HepG2 (cell line): ENCODE data around the gene CAMTA1. TPM values are rescaled to one million over a fixed set of nuclear protein-coding genes. Genes with fewer than 3 reads are reported as not detected.

Experiments
- ATAC-seq: fragments of 200-7000 bp; cut with Tn5 transposase; 3 replicates; pipeline ENCODE4 v1.9.1; 2020; ENCODE audit warnings: mild to moderate bottlenecking, moderate library complexity
- BruUV-seq: library from RNA; stranded (reverse); fragments of 400-500 nt; replicated peaks from 2 replicates; lab custom pipeline; 2021; lab: Mats Ljungman, UMichigan
- CTCF ChIA-PET: fragments of 300-600 bp; formaldehyde crosslinking; extraction: SDS; loops from one replicate; lab custom pipeline; 2021; ENCODE audit warnings: low total read pairs, inconsistent platforms, low intra/inter-chr PET ratio; lab: Yijun Ruan, JAX
- POLR2A ChIA-PET: fragments of 350-600 bp; sonication (Branson Sonifier 250); formaldehyde crosslinking; loops from one replicate; lab custom pipeline; 2020; ENCODE audit warnings: antibody characterized with exemption, inconsistent platforms; lab: Yijun Ruan, JAX
- DNase-seq: peaks from one replicate; pipeline ENCODE4 v3.0.0-alpha.2; 2015; ENCODE audit warnings: low spot score
- FAIRE-seq: peaks from 3 replicates; lab custom pipeline; 2011; peaks lifted over from hg19 to GRCh38; lab: Jason Lieb, UNC
- H2AFZ ChIP-seq: one replicate; pipeline ENCODE4 v1.6.1; 2011; ENCODE audit warnings: low read length, inconsistent platforms
- H3K27ac ChIP-seq: fragments of 300-600 bp; 3 replicates; pipeline ENCODE4 v1.8.0; 2011; ENCODE audit warnings: mixed run types, mild to moderate bottlenecking, mixed read lengths, low read length, inconsistent platforms; ENCODE audit not compliant: insufficient read depth; ENCODE audit errors: extremely low read length
- H3K27me3 ChIP-seq, 2 experiments: fragments of 200-600 bp in 1 of 2; 2 replicates in 1 of 2; 3 replicates in 1 of 2; pipeline versions ENCODE4 v1.6.0 to v1.8.0; 2011; ENCODE audit warnings: low read length in 2 of 2, mild to moderate bottlenecking in 2 of 2, moderate library complexity in 2 of 2, inconsistent platforms in 1 of 2; ENCODE audit not compliant: insufficient read depth in 2 of 2, control insufficient read depth in 1 of 2
- H3K36me3 ChIP-seq, 2 experiments: fragments of 200-600 bp in 1 of 2; replicated peaks in 1 of 2; 2 replicates in 1 of 2; 3 replicates in 1 of 2; pipeline versions ENCODE4 v1.5.1 to v1.8.0; 2011; ENCODE audit warnings: low read length in 2 of 2, inconsistent platforms in 1 of 2; ENCODE audit not compliant: insufficient read depth in 2 of 2, control insufficient read depth in 1 of 2
- H3K4me1 ChIP-seq: 2 replicates; pipeline ENCODE4 v1.5.1; 2012; ENCODE audit warnings: low read length, inconsistent platforms; ENCODE audit not compliant: insufficient read depth
- H3K4me2 ChIP-seq: 2 replicates; pipeline ENCODE4 v1.6.0; 2011; ENCODE audit warnings: low read depth, low read length, inconsistent platforms
- H3K4me3 ChIP-seq, 3 experiments: fragments of 200-600 bp in 1 of 3; sonication (generic), shearing (Covaris generic) in 1 of 3; replicated peaks in 1 of 3; 2 replicates each; pipeline ENCODE4 v1.5.1; 2011 to 2016; ENCODE audit warnings: low read length in 3 of 3, inconsistent platforms in 2 of 3, low read depth in 2 of 3, mild to moderate bottlenecking in 2 of 3, control low read depth in 1 of 3, mixed read lengths in 1 of 3; ENCODE audit not compliant: insufficient read depth in 1 of 3
- H3K79me2 ChIP-seq: one replicate; pipeline ENCODE4 v1.6.1; 2011; ENCODE audit warnings: low read length, inconsistent platforms; ENCODE audit not compliant: insufficient read depth
- H3K9ac ChIP-seq: 2 replicates; pipeline ENCODE4 v1.6.0; 2011; ENCODE audit warnings: mild to moderate bottlenecking, low read depth, low read length, inconsistent platforms; ENCODE audit not compliant: insufficient read depth
- H3K9me3 ChIP-seq: 2 replicates; pipeline ENCODE4 v1.5.1; 2012; ENCODE audit warnings: mild to moderate bottlenecking, low read length
- H4K20me1 ChIP-seq: 2 replicates; pipeline ENCODE4 v1.6.0; 2011; ENCODE audit warnings: inconsistent platforms, mild to moderate bottlenecking, low read length, moderate library complexity; ENCODE audit not compliant: insufficient read depth
- AFF4 ChIP-seq: sonication (generic); formaldehyde crosslinking; IDR thresholded peaks from 2 replicates; pipeline ENCODE4 v1.4.0; 2020; ENCODE audit warnings: missing genetic modification reagents
- TGIF2 ChIP-seq: IDR thresholded peaks from 2 replicates; pipeline ENCODE4 v1.6.1; 2016; ENCODE audit warnings: control low read depth, missing compliant biosample characterization
- ZBTB14 ChIP-seq: sonication (generic); formaldehyde crosslinking; IDR thresholded peaks from 2 replicates; pipeline ENCODE4 v1.4.0; 2020; ENCODE audit warnings: missing genetic modification reagents
- ZBTB2 ChIP-seq: sonication (generic); formaldehyde crosslinking; IDR thresholded peaks from 2 replicates; pipeline ENCODE4 v1.8.0; 2022; ENCODE audit warnings: low read depth, missing genetic modification reagents
- ZNF136 ChIP-seq: sonication (generic); formaldehyde crosslinking; IDR thresholded peaks from 2 replicates; pipeline ENCODE4 v1.8.1; 2022; ENCODE audit warnings: low read depth, mild to moderate bottlenecking, moderate library complexity, missing genetic modification reagents
- WGBS: methylation state at CpG from one replicate; pipeline ENCODE4 v1.1.6; 2017; ENCODE audit warnings: low lambda C conversion rate; 5-methylcytosine and 5-hydroxymethylcytosine counted together
- in situ Hi-C: cut with HindIII; loops from 2 replicates; pipeline ENCODE4 v1.10.0; 2017; ENCODE audit warnings: low pct_unique_long_range_greater_than_20kb; ENCODE audit not compliant: extremely low pct_ligation_motif_present
- intact Hi-C: fragments of 100-400 bp; cut with micrococcal nuclease; formaldehyde crosslinking; loops from one replicate; pipeline ENCODE4 v1.10.0; 2022; ENCODE audit not compliant: unreplicated experiment
- polyA plus RNA-seq, 8 experiments: library from polyadenylated mRNA; depleted of rRNA in 3 of 8; stranded (reverse) in 7 of 8; unstranded in 1 of 8; fragments of >200 nt; fragmentation: Illumina TruSeq in 4 of 8; extraction: Trizol in 4 of 8; gene quantifications; 2 replicates each; pipeline versions ENCODE4 v1.2.1 to v1.2.3, GENCODE V29; 2011 to 2016; ENCODE audit warnings: low read depth in 4 of 8, missing spikeins in 1 of 8, mixed read lengths in 1 of 8; ENCODE audit not compliant: insufficient read depth in 1 of 8
- total RNA-seq, 5 experiments: library from RNA; depleted of rRNA; stranded (reverse); fragments of >200 nt; fragmentation: Illumina TruSeq; extraction: Trizol; gene quantifications; 2 replicates each; pipeline ENCODE4 v1.2.3, GENCODE V29; 2016; ENCODE audit warnings: low read depth in 1 of 5

CAMTA1 gene
- total and polyA plus RNA-seq, 2 of the 13 experiments (the other 11 are each of a cell fraction or from before 2014, with no cell fraction given): 25.0 to 36.4 TPM

GRCh38 chr1:7355646-7356045, 570.4 kb downstream of the CAMTA1 start:
- no peaks in the 10 kb centered on the region for H3K79me2 ChIP-seq
- no peak overlapping the region for H3K4me2 ChIP-seq
- ChIA-PET POLR2A (no interaction called here), CTCF (no interaction called here)
- H4K20me1 ChIP-seq: no peaks in the 10 kb centered on the region
- no peak for DNase-seq
- no peak for FAIRE-seq
- in situ Hi-C loops (no loop called here), intact Hi-C loops (no loop called here)
- H3K9ac ChIP-seq: no peak overlapping the region
- no peak overlapping the region for H2AFZ ChIP-seq
- no peaks in the 10 kb centered on the region for H3K9me3 ChIP-seq
- ATAC-seq: no peak
- H3K27ac ChIP-seq: no peak overlapping the region
- no peaks in the 10 kb centered on the region for H3K4me1 ChIP-seq
- no TSS peak for BruUV-seq
- 2% methylated on average over 2 of the region's 2 CpGs for WGBS
- H3K27me3 ChIP-seq: peaks cover 5 to 13% of the 10 kb centered on the region in 2 experiments; a peak in 2 of 5 replicates
- TF ChIP-seq TGIF2 (CRISPR knock-in tag) (no peak), ZBTB14 (CRISPR knock-in tag) (no peak), ZNF136 (CRISPR knock-in tag) (no peak), ZBTB2 (CRISPR knock-in tag) (no peak), AFF4 (CRISPR knock-in tag) (no peak)
- no peak overlapping the region for H3K4me3 ChIP-seq
- H3K36me3 ChIP-seq: no peaks in the 10 kb centered on the region
